A549 (cell line): Measurements from ENCODE around the gene TMCC2. TPM values are rescaled to one million over a fixed set of nuclear protein-coding genes. Genes with fewer than 3 reads are reported as not detected.

Experiments
- ATAC-seq, 2 experiments: fragments of 200-7000 bp in 1 of 2; fragments of >200 bp in 1 of 2; cut with Nextera tagmentation in 1 of 2; cut with Tn5 transposase in 1 of 2; 3 replicates each; pipeline versions ENCODE4 v1.8.0 to v1.9.1; 2018 to 2020; ENCODE audit warnings: mild to moderate bottlenecking in 1 of 2, moderate library complexity in 1 of 2
- CTCF ChIA-PET: fragments of 300-600 bp; sonication (Branson Sonifier 250); formaldehyde crosslinking; extraction: SDS; loops from one replicate; lab custom pipeline; 2021; ENCODE audit warnings: antibody characterized with exemption, inconsistent platforms; lab: Yijun Ruan, JAX
- POLR2A ChIA-PET: fragments of 350-600 bp; formaldehyde crosslinking; extraction: SDS; loops from one replicate; lab custom pipeline; 2021; ENCODE audit warnings: antibody characterized with exemption, inconsistent platforms; lab: Yijun Ruan, JAX
- DNase-seq, 2 experiments: peaks; one replicate each; pipeline versions ENCODE4 v3.0.0 to v3.0.0-alpha.2; 2011 to 2016; ENCODE audit warnings: low read depth in 1 of 2, low spot score in 1 of 2
- FAIRE-seq: peaks from 2 replicates; lab custom pipeline; 2011; peaks lifted over from hg19 to GRCh38; lab: Jason Lieb, UNC
- H3K27ac ChIP-seq, 2 experiments: fragments of >200 bp; sonication (Bioruptor Twin); formaldehyde crosslinking; 3 replicates each; pipeline ENCODE4 v1.5.1; 2016 to 2017
- H3K4me1 ChIP-seq: fragments of >200 bp; sonication (Bioruptor Twin); formaldehyde crosslinking; 3 replicates; pipeline ENCODE4 v1.6.1; 2016
- H3K4me2 ChIP-seq: fragments of >200 bp; sonication (Bioruptor Twin); formaldehyde crosslinking; 3 replicates; pipeline ENCODE4 v1.6.1; 2016
- H3K4me3 ChIP-seq: fragments of >200 bp; sonication (Bioruptor Twin); formaldehyde crosslinking; 3 replicates; pipeline ENCODE4 v1.5.1; 2016
- H3K9me3 ChIP-seq: fragments of >200 bp; sonication (Bioruptor Twin); formaldehyde crosslinking; 3 replicates; pipeline ENCODE4 v1.6.1; 2016
- CBX8 ChIP-seq: fragments of 200-600 bp; sonication (generic); IDR thresholded peaks from 2 replicates; pipeline ENCODE4 v1.6.1; 2016
- CHD2 ChIP-seq: fragments of 150-350 bp; IDR thresholded peaks from 2 replicates; pipeline ENCODE4 v1.6.1; 2014; ENCODE audit warnings: low read length; ENCODE audit not compliant: partially characterized antibody
- EHMT2 ChIP-seq: fragments of 200-600 bp; sonication (generic); IDR thresholded peaks from 2 replicates; pipeline ENCODE4 v1.6.1; 2016; ENCODE audit warnings: antibody characterized with exemption, low read depth, mild to moderate bottlenecking, moderate library complexity
- ESRRA ChIP-seq: fragments of 150-350 bp; IDR thresholded peaks from 2 replicates; pipeline ENCODE4 v1.6.1; 2014; ENCODE audit warnings: mild to moderate bottlenecking, low read length, borderline replicate concordance
- FOSB ChIP-seq: fragments of 250-450 bp; sonication (Bioruptor Pico); IDR thresholded peaks from 2 replicates; pipeline ENCODE4 v1.5.0; 2020; ENCODE audit warnings: mild to moderate bottlenecking, moderate library complexity
- FOSL2 ChIP-seq, 2 experiments: fragments of 450-650 bp in 1 of 2; fragments of >200 bp in 1 of 2; sonication (Bioruptor Twin) in 1 of 2; formaldehyde crosslinking; IDR thresholded peaks; 2 replicates each; pipeline versions ENCODE4 v1.5.0 to v1.6.1; 2016 to 2020; ENCODE audit warnings: mild to moderate bottlenecking in 1 of 2, moderate library complexity in 1 of 2
- FOXS1 ChIP-seq: fragments of 250-450 bp; sonication (Bioruptor Pico); IDR thresholded peaks from 2 replicates; pipeline ENCODE4 v1.5.0; 2020; ENCODE audit warnings: mild to moderate bottlenecking, moderate library complexity
- GATA3 ChIP-seq: IDR thresholded peaks from 2 replicates; pipeline ENCODE4 v1.6.1; 2012; ENCODE audit warnings: borderline replicate concordance
- JUNB ChIP-seq: fragments of >200 bp; sonication (Bioruptor Twin); formaldehyde crosslinking; IDR thresholded peaks from 2 replicates; pipeline ENCODE4 v1.6.1; 2016
- KDM5A ChIP-seq: fragments of 200-600 bp; sonication (generic); IDR thresholded peaks from 2 replicates; pipeline ENCODE4 v1.6.1; 2016; ENCODE audit warnings: antibody characterized with exemption, mild to moderate bottlenecking
- MAFK ChIP-seq: fragments of 450-650 bp; IDR thresholded peaks from 2 replicates; pipeline ENCODE4 v1.6.1; 2014; ENCODE audit not compliant: partially characterized antibody
- MYC ChIP-seq: IDR thresholded peaks from 2 replicates; pipeline ENCODE4 v1.6.1; 2012; ENCODE audit warnings: mild to moderate bottlenecking, inconsistent platforms, low read length, improper control_type of control experiment, borderline replicate concordance
- NFE2L2 ChIP-seq: fragments of 150-350 bp; conservative IDR thresholded peaks from 2 replicates; pipeline ENCODE4 v1.6.1; 2014; ENCODE audit warnings: low read length
- NR3C1 ChIP-seq: fragments of >200 bp; sonication (Bioruptor Twin); formaldehyde crosslinking; IDR thresholded peaks from 3 replicates; pipeline ENCODE4 v1.6.1; 2017
- RARB ChIP-seq: fragments of 250-450 bp; sonication (Bioruptor Pico); IDR thresholded peaks from 2 replicates; pipeline ENCODE4 v1.8.0; 2021; ENCODE audit warnings: mild to moderate bottlenecking, moderate library complexity
- RCOR1 ChIP-seq: fragments of 150-350 bp; IDR thresholded peaks from 2 replicates; pipeline ENCODE4 v1.6.1; 2014; ENCODE audit warnings: antibody characterized with exemption, low read length, low read depth
- SREBF2 ChIP-seq: fragments of 450-650 bp; IDR thresholded peaks from 2 replicates; pipeline ENCODE4 v1.6.1; 2014; ENCODE audit warnings: mild to moderate bottlenecking, moderate library complexity
- ZFP36 ChIP-seq: fragments of 450-650 bp; IDR thresholded peaks from 2 replicates; pipeline ENCODE4 v1.6.1; 2014; ENCODE audit warnings: borderline replicate concordance; ENCODE audit not compliant: partially characterized antibody
- ZNF302 ChIP-seq: fragments of 250-450 bp; sonication (Bioruptor Pico); IDR thresholded peaks from 2 replicates; pipeline ENCODE4 v1.9.0; 2021; ENCODE audit warnings: inconsistent platforms, mild to moderate bottlenecking, moderate library complexity
- WGBS: methylation state at CpG from one replicate; pipeline ENCODE4 v1.1.6; 2017; ENCODE audit errors: missing lambda C conversion rate; 5-methylcytosine and 5-hydroxymethylcytosine counted together
- polyA plus RNA-seq, 4 experiments: library from polyadenylated mRNA; depleted of rRNA in 3 of 4; stranded (reverse); fragments of >200 nt; fragmentation: RNase III in 1 of 4; extraction: RNeasy Plus Mini Kit Qiagen cat#74134 plus additional on column Dnase treatment in 1 of 4; gene quantifications; 2 replicates in 3 of 4; 3 replicates in 1 of 4; pipeline ENCODE4 v1.2.3, GENCODE V29; 2011 to 2017
- TF ChIP-seq, protein P1 (sequence below): IDR thresholded peaks from 2 replicates; pipeline ENCODE4 v1.6.1; 2012; ENCODE audit warnings: low read depth, borderline replicate concordance
- TF ChIP-seq, protein P2 (sequence below): IDR thresholded peaks from 2 replicates; pipeline ENCODE4 v1.6.1; 2012
- TF ChIP-seq, protein P3 (sequence below): fragments of >200 bp; sonication (Bioruptor Twin); formaldehyde crosslinking; IDR thresholded peaks from 3 replicates; pipeline ENCODE4 v1.6.1; 2016
- TF ChIP-seq, protein P4 (sequence below): fragments of 250-450 bp; sonication (Bioruptor Pico); IDR thresholded peaks from 2 replicates; pipeline ENCODE4 v1.5.0; 2020; ENCODE audit warnings: low read depth, mild to moderate bottlenecking, moderate library complexity

The TMCC2 gene
- polyA plus RNA-seq, 2 of the 4 experiments (the other 2 are of a cell fraction) = 1.7 to 3.2 TPM

DNA sequence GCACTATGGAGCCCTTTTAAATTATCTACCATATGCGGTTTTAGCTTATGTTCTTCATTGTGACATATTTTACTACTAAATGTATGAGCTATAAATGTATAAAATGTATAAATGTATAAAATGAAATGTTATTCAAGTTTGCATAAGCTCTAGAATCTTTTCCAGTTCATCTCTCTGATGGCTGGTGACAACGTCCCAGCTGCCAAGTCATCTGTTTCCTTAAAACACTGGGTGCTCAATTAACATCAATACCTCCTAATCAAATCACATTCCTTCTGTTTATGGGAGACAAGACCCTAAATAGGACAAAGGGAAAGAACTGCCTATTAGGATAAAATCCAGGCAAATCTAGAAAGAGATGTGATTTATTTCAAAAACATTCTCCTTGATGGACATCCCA lies 39.1 kb upstream of the TMCC2 start:
- 73% methylated on average over 2 of the region's 2 CpGs for WGBS
- ATAC-seq = no peak
- Histone ChIP-seq H3K27ac (no peak overlapping the region), H3K4me1 (peaks cover 23% of the 10 kb centered on the region), H3K4me3 (no peak overlapping the region), H3K9me3 (no peaks in the 10 kb centered on the region), H3K4me2 (no peak overlapping the region)
- POLR2A ChIA-PET = no interaction called here
- FAIRE-seq = no peak
- CTCF ChIA-PET = interaction anchor here (1.1 to 2.1 kb wide), 4 partner anchors 10 to 47 kb away, joined by 3 to 8 read pairs (median 5); no protein-coding TSS in a partner anchor
- TF ChIP-seq NFE2L2 = no peak
- TF ChIP-seq KDM5A = no peak
- TF ChIP-seq ZFP36 = no peak
- no peak for TF ChIP-seq FOSL2 (IDR thresholded peaks at IDR 0.05)
- TF ChIP-seq FOSL2 (CRISPR knock-in tag; IDR thresholded peaks at IDR 0.05) = no peak
- no peak for TF ChIP-seq EHMT2
- TF ChIP-seq, protein P1, sequence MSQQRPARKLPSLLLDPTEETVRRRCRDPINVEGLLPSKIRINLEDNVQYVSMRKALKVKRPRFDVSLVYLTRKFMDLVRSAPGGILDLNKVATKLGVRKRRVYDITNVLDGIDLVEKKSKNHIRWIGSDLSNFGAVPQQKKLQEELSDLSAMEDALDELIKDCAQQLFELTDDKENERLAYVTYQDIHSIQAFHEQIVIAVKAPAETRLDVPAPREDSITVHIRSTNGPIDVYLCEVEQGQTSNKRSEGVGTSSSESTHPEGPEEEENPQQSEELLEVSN = no peak
- no peak for TF ChIP-seq FOSB (CRISPR knock-in tag)
- TF ChIP-seq FOXS1 = no peak
- no peak for TF ChIP-seq CHD2
- TF ChIP-seq, protein P2, sequence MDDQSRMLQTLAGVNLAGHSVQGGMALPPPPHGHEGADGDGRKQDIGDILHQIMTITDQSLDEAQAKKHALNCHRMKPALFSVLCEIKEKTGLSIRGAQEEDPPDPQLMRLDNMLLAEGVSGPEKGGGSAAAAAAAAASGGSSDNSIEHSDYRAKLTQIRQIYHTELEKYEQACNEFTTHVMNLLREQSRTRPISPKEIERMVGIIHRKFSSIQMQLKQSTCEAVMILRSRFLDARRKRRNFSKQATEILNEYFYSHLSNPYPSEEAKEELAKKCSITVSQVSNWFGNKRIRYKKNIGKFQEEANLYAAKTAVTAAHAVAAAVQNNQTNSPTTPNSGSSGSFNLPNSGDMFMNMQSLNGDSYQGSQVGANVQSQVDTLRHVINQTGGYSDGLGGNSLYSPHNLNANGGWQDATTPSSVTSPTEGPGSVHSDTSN = no peak
- TF ChIP-seq ESRRA = no peak
- TF ChIP-seq CBX8 = no peak
- no peak for DNase-seq

DNA sequence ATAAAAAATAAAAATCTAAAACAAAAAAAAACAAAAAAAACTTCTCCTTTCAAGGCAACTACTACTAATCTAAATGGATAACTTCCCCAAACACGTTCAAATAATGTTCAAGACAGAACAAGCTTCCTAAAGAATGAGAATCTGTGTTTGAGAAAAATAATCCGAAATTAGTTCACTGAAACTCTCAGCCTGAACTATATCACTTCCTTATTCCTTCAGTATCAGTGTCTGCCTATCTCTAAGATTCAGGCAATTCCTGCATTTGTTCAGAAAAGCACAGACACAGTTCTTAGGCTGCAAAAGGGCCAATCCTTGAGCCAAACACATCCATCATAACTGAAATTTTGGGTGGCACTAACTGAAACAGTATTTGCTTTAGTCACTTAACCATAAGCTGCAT lies 38.6 kb upstream of the TMCC2 start:
- no peaks in the 10 kb centered on the region for H3K9me3 ChIP-seq
- ChIA-PET CTCF (interaction anchor here (1.0 to 2.1 kb wide), 7 partner anchors 9 to 68 kb away, joined by 3 to 8 read pairs (median 4); partner anchors contain the start of gene RBBP5), POLR2A (no interaction called here)
- TF ChIP-seq ZFP36 (no peak), RCOR1 (no peak), MAFK (no peak), ZNF302 (no peak), RARB (CRISPR knock-in tag) (no peak), JUNB (no peak), GATA3 (no peak), SREBF2 (no peak), MYC (no peak), NR3C1 (no peak)
- TF ChIP-seq, protein P1 = no peak
- TF ChIP-seq, protein P3, sequence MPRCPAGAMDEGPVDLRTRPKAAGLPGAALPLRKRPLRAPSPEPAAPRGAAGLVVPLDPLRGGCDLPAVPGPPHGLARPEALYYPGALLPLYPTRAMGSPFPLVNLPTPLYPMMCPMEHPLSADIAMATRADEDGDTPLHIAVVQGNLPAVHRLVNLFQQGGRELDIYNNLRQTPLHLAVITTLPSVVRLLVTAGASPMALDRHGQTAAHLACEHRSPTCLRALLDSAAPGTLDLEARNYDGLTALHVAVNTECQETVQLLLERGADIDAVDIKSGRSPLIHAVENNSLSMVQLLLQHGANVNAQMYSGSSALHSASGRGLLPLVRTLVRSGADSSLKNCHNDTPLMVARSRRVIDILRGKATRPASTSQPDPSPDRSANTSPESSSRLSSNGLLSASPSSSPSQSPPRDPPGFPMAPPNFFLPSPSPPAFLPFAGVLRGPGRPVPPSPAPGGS = no peak
- TF ChIP-seq, protein P4, sequence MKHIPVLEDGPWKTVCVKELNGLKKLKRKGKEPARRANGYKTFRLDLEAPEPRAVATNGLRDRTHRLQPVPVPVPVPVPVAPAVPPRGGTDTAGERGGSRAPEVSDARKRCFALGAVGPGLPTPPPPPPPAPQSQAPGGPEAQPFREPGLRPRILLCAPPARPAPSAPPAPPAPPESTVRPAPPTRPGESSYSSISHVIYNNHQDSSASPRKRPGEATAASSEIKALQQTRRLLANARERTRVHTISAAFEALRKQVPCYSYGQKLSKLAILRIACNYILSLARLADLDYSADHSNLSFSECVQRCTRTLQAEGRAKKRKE (CRISPR knock-in tag) = no peak
- H3K4me3 ChIP-seq = no peak overlapping the region
- no peak for DNase-seq
- no peak for FAIRE-seq
- 85% methylated on average over 2 of the region's 2 CpGs for WGBS
- peaks cover 23% of the 10 kb centered on the region for H3K4me1 ChIP-seq
- no peak overlapping the region for H3K27ac ChIP-seq
- no peak overlapping the region for H3K4me2 ChIP-seq
- ATAC-seq = no peak
